Panc1 (cell line): Measurements from ENCODE around the gene ADGRE1. TPM values are rescaled to one million over a fixed set of nuclear protein-coding genes. Genes with fewer than 3 reads are reported as not detected.

Experiments used
- ATAC-seq: fragments of 200-7000 bp; cut with Tn5 transposase; 2 replicates; pipeline ENCODE4 v1.9.1; 2020; ENCODE audit warnings: mild to moderate bottlenecking, moderate library complexity
- BruUV-seq: library from RNA; stranded (reverse); fragments of 400-500 nt; replicated peaks from 2 replicates; lab custom pipeline; 2021; lab: Mats Ljungman, UMichigan
- CTCF ChIA-PET: fragments of 300-600 bp; sonication (Branson Sonifier 250); formaldehyde crosslinking; loops from one replicate; lab custom pipeline; 2022; ENCODE audit warnings: antibody characterized with exemption; lab: Charles Lee
- POLR2A ChIA-PET: fragments of 300-600 bp; sonication (Branson Sonifier 250); formaldehyde crosslinking; loops from one replicate; lab custom pipeline; 2022; ENCODE audit warnings: antibody characterized with exemption; lab: Charles Lee
- DNase-seq: peaks from one replicate; pipeline ENCODE4 v3.0.0-alpha.2; 2010; ENCODE audit warnings: low read depth, low spot score
- H3K27ac ChIP-seq: 2 replicates; pipeline ENCODE4 v1.5.1; 2011; ENCODE audit warnings: mild to moderate bottlenecking, low read length, inconsistent platforms
- H3K27me3 ChIP-seq: fragments of 200-500 bp; sonication (Bioruptor generic); 2 replicates; pipeline ENCODE4 v1.6.0; 2014; ENCODE audit warnings: low read length, inconsistent platforms; ENCODE audit not compliant: control insufficient read depth, insufficient read depth
- H3K36me3 ChIP-seq: fragments of 200-500 bp; sonication (Bioruptor generic); 2 replicates; pipeline ENCODE4 v1.5.1; 2014; ENCODE audit warnings: inconsistent platforms, mild to moderate bottlenecking, low read length, moderate library complexity; ENCODE audit not compliant: control insufficient read depth, insufficient read depth
- H3K4me1 ChIP-seq: 2 replicates; pipeline ENCODE4 v1.5.1; 2011; ENCODE audit warnings: inconsistent platforms, mild to moderate bottlenecking, low read length, moderate library complexity; ENCODE audit not compliant: control insufficient read depth, insufficient read depth
- H3K4me3 ChIP-seq, 2 experiments: 2 replicates each; pipeline ENCODE4 v1.5.1; 2011 to 2012; ENCODE audit warnings: low read depth in 2 of 2, low read length in 2 of 2, mild to moderate bottlenecking in 2 of 2, inconsistent platforms in 1 of 2, moderate library complexity in 1 of 2
- H3K9me3 ChIP-seq: fragments of 200-500 bp; sonication (Bioruptor generic); 2 replicates; pipeline ENCODE4 v1.5.1; 2014; ENCODE audit warnings: low read depth, mild to moderate bottlenecking, inconsistent platforms, low read length, moderate library complexity; ENCODE audit not compliant: control insufficient read depth, insufficient read depth
- CTCF ChIP-seq: fragments of 450-650 bp; IDR thresholded peaks from 2 replicates; pipeline ENCODE4 v1.5.1; 2017; ENCODE audit warnings: mild to moderate bottlenecking
- POLR2AphosphoS5 ChIP-seq: IDR thresholded peaks from 2 replicates; pipeline ENCODE4 v1.6.1; 2012; ENCODE audit warnings: mild to moderate bottlenecking, low read depth, low read length, moderate library complexity
- REST ChIP-seq, 2 experiments: IDR thresholded peaks; 2 replicates each; pipeline ENCODE4 v1.6.1; 2011 to 2012; ENCODE audit warnings: low read depth in 2 of 2, control low read depth in 1 of 2, low read length in 1 of 2, mild to moderate bottlenecking in 1 of 2, moderate library complexity in 1 of 2; ENCODE audit not compliant: insufficient read depth in 1 of 2
- SIN3A ChIP-seq: IDR thresholded peaks from 2 replicates; pipeline ENCODE4 v1.6.1; 2012; ENCODE audit warnings: low read depth, mild to moderate bottlenecking, low read length, moderate library complexity, borderline replicate concordance; ENCODE audit not compliant: insufficient read depth
- TCF7L2 ChIP-seq: IDR thresholded peaks from 2 replicates; pipeline ENCODE4 v1.6.1; 2011; ENCODE audit warnings: mild to moderate bottlenecking, low read depth, low read length, inconsistent platforms
- in situ Hi-C: cut with HindIII; loops from 2 replicates; pipeline ENCODE4 v1.10.0; 2016; ENCODE audit warnings: low sequenced_read_pairs, low pct_unique_long_range_greater_than_20kb
- intact Hi-C: fragments of 100-400 bp; cut with micrococcal nuclease; formaldehyde crosslinking; loops from one replicate; pipeline ENCODE4 v1.10.0; 2022; ENCODE audit not compliant: unreplicated experiment
- total RNA-seq: library from RNA; stranded (reverse); gene quantifications from one replicate; pipeline ENCODE4 v1.2.1, GENCODE V29; 2021; ENCODE audit not compliant: unreplicated experiment

ADGRE1 gene
- total RNA-seq, 1 experiment from 2014 or later, result 0.08 TPM

- no peak overlapping the region for H3K27ac ChIP-seq
- H3K4me3 ChIP-seq, result no peak overlapping the region
- in situ Hi-C loops, result no loop called here
- no peak for DNase-seq
- H3K27me3 ChIP-seq, result no peaks in the 10 kb centered on the region
- BruUV-seq, result no TSS peak
- no peak for TF ChIP-seq CTCF
- TF ChIP-seq POLR2AphosphoS5, result no peak
- no peak for TF ChIP-seq SIN3A
- no peak for TF ChIP-seq TCF7L2
- no peak for TF ChIP-seq REST (IDR thresholded peaks at IDR 0.05; ENCODE audit: insufficient read depth in 1 of 2, low read depth in 2 of 2, low read length in 1 of 2)
- POLR2A ChIA-PET, result no interaction called here
- no peaks in the 10 kb centered on the region for H3K4me1 ChIP-seq
- H3K9me3 ChIP-seq, result no peaks in the 10 kb centered on the region
- ATAC-seq, result no peak
- intact Hi-C loops, result no loop called here
- no peaks in the 10 kb centered on the region for H3K36me3 ChIP-seq
- CTCF ChIA-PET, result interaction anchor here (0.6 kb wide), 1 partner anchor 235 kb away, joined by 5 read pairs; no protein-coding TSS in a partner anchor
Observed at GRCh38 chr19:6851359-6851758, 36.0 kb upstream of the ADGRE1 start.

GRCh38 chr19:6852001-6852400, 35.4 kb upstream of the ADGRE1 start:
- BruUV-seq, result no TSS peak
- Histone ChIP-seq H3K9me3 (no peaks in the 10 kb centered on the region), H3K36me3 (no peaks in the 10 kb centered on the region), H3K27me3 (no peaks in the 10 kb centered on the region), H3K4me1 (no peaks in the 10 kb centered on the region), H3K27ac (no peak overlapping the region), H3K4me3 (no peak overlapping the region)
- in situ Hi-C loops, result no loop called here
- CTCF ChIA-PET, result interaction anchor here (0.6 kb wide), 1 partner anchor 236 kb away, joined by 5 read pairs; no protein-coding TSS in a partner anchor
- DNase-seq, result no peak
- no peak for TF ChIP-seq REST (IDR thresholded peaks at IDR 0.05; ENCODE audit: insufficient read depth in 1 of 2, low read depth in 2 of 2, low read length in 1 of 2)
- TF ChIP-seq POLR2AphosphoS5, result no peak
- TF ChIP-seq SIN3A, result no peak
- TF ChIP-seq CTCF, result no peak
- no peak for TF ChIP-seq TCF7L2
- POLR2A ChIA-PET, result no interaction called here
- intact Hi-C loops, result no loop called here
- no peak for ATAC-seq
